K562 (cell line): Measurements from ENCODE around the gene MYEF2. TPM values are rescaled to one million over a fixed set of nuclear protein-coding genes. Genes with fewer than 3 reads are reported as not detected.

Experiments used
- ATAC-seq: fragments of 200-7000 bp; cut with Tn5 transposase; 3 replicates; pipeline ENCODE4 v1.9.1; 2020; ENCODE audit warnings: moderate library complexity
- BruUV-seq: library from RNA; stranded (reverse); fragments of 400-500 nt; replicated peaks from 2 replicates; lab custom pipeline; 2021; lab: Mats Ljungman, UMichigan
- CTCF ChIA-PET: fragments of 300-600 bp; formaldehyde crosslinking; extraction: SDS; loops from one replicate; lab custom pipeline; 2021; ENCODE audit warnings: low intra/inter-chr PET ratio; lab: Yijun Ruan, JAX
- POLR2A ChIA-PET: fragments of 300-600, 350-650 bp; sonication (Branson Sonifier 250); formaldehyde crosslinking; extraction: SDS; loops from one replicate; lab custom pipeline; 2021; ENCODE audit warnings: antibody characterized with exemption, inconsistent platforms; lab: Yijun Ruan, JAX
- DNase-seq, 4 experiments: peaks; one replicate each; pipeline versions ENCODE4 v3.0.0 to v3.0.0-alpha.2; 2011 to 2018; ENCODE audit warnings: low spot score in 3 of 4, mixed read lengths in 3 of 4; ENCODE audit errors: extremely low read depth in 1 of 4
- FAIRE-seq: peaks from 2 replicates; lab custom pipeline; 2011; peaks lifted over from hg19 to GRCh38; lab: Jason Lieb, UNC
- H2AFZ ChIP-seq: 2 replicates; pipeline ENCODE4 v1.6.0; 2011; ENCODE audit warnings: low read depth, low read length, control low read depth, inconsistent platforms
- H3K27ac ChIP-seq: fragments of 200-600 bp; 3 replicates; pipeline ENCODE4 v1.8.0; 2011; ENCODE audit warnings: low read depth, mild to moderate bottlenecking, control low read depth, inconsistent platforms, low read length, moderate library complexity, mixed read lengths; ENCODE audit errors: extremely low read depth
- H3K27me3 ChIP-seq, 2 experiments: fragments of 300-600 bp in 1 of 2; 2 replicates in 1 of 2; 3 replicates in 1 of 2; pipeline versions ENCODE4 v1.6.0 to v1.8.0; 2011; ENCODE audit warnings: inconsistent platforms in 2 of 2, low read length in 2 of 2, mild to moderate bottlenecking in 1 of 2, mixed read lengths in 1 of 2, moderate library complexity in 1 of 2; ENCODE audit not compliant: control insufficient read depth in 2 of 2, insufficient read depth in 2 of 2
- H3K36me3 ChIP-seq: fragments of 300-600 bp; 3 replicates; pipeline ENCODE4 v1.8.0; 2011; ENCODE audit warnings: mild to moderate bottlenecking, low read length, inconsistent platforms; ENCODE audit not compliant: control insufficient read depth, insufficient read depth
- H3K4me1 ChIP-seq, 2 experiments: fragments of 200-600 bp in 1 of 2; replicated peaks in 1 of 2; 2 replicates in 1 of 2; 3 replicates in 1 of 2; pipeline versions ENCODE4 v1.5.1 to v1.8.0; 2011; ENCODE audit warnings: inconsistent platforms in 2 of 2, low read length in 2 of 2, mild to moderate bottlenecking in 1 of 2, mixed read lengths in 1 of 2, moderate library complexity in 1 of 2; ENCODE audit not compliant: control insufficient read depth in 2 of 2, insufficient read depth in 2 of 2
- H3K4me2 ChIP-seq: 2 replicates; pipeline ENCODE4 v1.6.1; 2011; ENCODE audit warnings: low read length, control low read depth, inconsistent platforms, mixed read lengths; ENCODE audit not compliant: insufficient read depth
- H3K4me3 ChIP-seq: fragments of 200-600 bp; sonication (generic), shearing (Covaris generic); 2 replicates; pipeline ENCODE4 v1.5.1; 2016; ENCODE audit warnings: control low read depth, inconsistent platforms
- H3K79me2 ChIP-seq: fragments of 200-600 bp; 3 replicates; pipeline ENCODE4 v1.8.0; 2011; ENCODE audit warnings: low read length, inconsistent platforms; ENCODE audit not compliant: control insufficient read depth, insufficient read depth
- H3K9ac ChIP-seq, 2 experiments: 2 replicates each; pipeline versions ENCODE4 v1.6.0 to v1.6.1; 2011; ENCODE audit warnings: low read depth in 2 of 2, low read length in 2 of 2, control low read depth in 1 of 2, inconsistent platforms in 1 of 2, mild to moderate bottlenecking in 1 of 2, mixed read lengths in 1 of 2; ENCODE audit not compliant: insufficient read depth in 1 of 2
- H3K9me1 ChIP-seq: one replicate; pipeline ENCODE4 v1.6.0; 2011; ENCODE audit warnings: inconsistent platforms, mild to moderate bottlenecking, low read length, moderate library complexity; ENCODE audit not compliant: control insufficient read depth, insufficient read depth
- H3K9me3 ChIP-seq: replicated peaks from 2 replicates; pipeline ENCODE4 v1.5.1; 2011; ENCODE audit warnings: low read depth, low read length, inconsistent platforms; ENCODE audit not compliant: control insufficient read depth, insufficient read depth
- H4K20me1 ChIP-seq: replicated peaks from 2 replicates; pipeline ENCODE4 v1.6.1; 2011; ENCODE audit warnings: low read length, inconsistent platforms, mixed read lengths; ENCODE audit not compliant: control insufficient read depth, insufficient read depth
- BCLAF1 ChIP-seq, 2 experiments: fragments of 450-650 bp in 1 of 2; IDR thresholded peaks; 2 replicates each; pipeline ENCODE4 v1.6.1; 2011 to 2017; ENCODE audit warnings: low read depth in 2 of 2, antibody characterized with exemption in 1 of 2, borderline replicate concordance in 1 of 2, low read length in 1 of 2, mild to moderate bottlenecking in 1 of 2, mixed read lengths in 1 of 2; ENCODE audit not compliant: control insufficient read depth in 1 of 2
- FOSL1 ChIP-seq: fragments of 200-800 bp; sonication (Bioruptor generic); conservative IDR thresholded peaks from 2 replicates; pipeline ENCODE4 v1.6.1; 2016; ENCODE audit warnings: missing genetic modification characterization, missing compliant biosample characterization
- MED1 ChIP-seq: sonication (generic); formaldehyde crosslinking; IDR thresholded peaks from 2 replicates; pipeline ENCODE4 v1.8.1; 2023; ENCODE audit warnings: missing genetic modification reagents, borderline replicate concordance
- SMC3 ChIP-seq: conservative IDR thresholded peaks from 2 replicates; pipeline ENCODE4 v1.6.1; 2011; ENCODE audit warnings: low read depth, low read length, improper control_type of control experiment; ENCODE audit not compliant: insufficient read depth
- SRSF3 ChIP-seq: fragments of 200-400 bp; formaldehyde crosslinking; IDR thresholded peaks from 2 replicates; pipeline ENCODE4 v1.6.1; 2016; ENCODE audit warnings: mild to moderate bottlenecking, low read length, moderate library complexity; ENCODE audit not compliant: insufficient read depth
- ZBTB26 ChIP-seq: fragments of 450-650 bp; formaldehyde crosslinking; IDR thresholded peaks from 2 replicates; pipeline ENCODE4 v1.4.0; 2022; ENCODE audit warnings: missing genetic modification characterization
- ZNF41 ChIP-seq: fragments of 250-450 bp; sonication (Bioruptor Pico); conservative IDR thresholded peaks from 2 replicates; pipeline ENCODE4 v1.4.0; 2020; ENCODE audit warnings: mild to moderate bottlenecking
- ZNF583 ChIP-seq: fragments of 250-450 bp; sonication (Bioruptor Pico); IDR thresholded peaks from 2 replicates; pipeline ENCODE4 v1.4.0; 2020
- WGBS: fragments of 100-300 bp; shearing (Covaris generic); methylation state at CpG from one replicate; pipeline ENCODE4 v1.1.6; 2016; ENCODE audit warnings: low coverage, mixed read lengths; ENCODE audit not compliant: insufficient coverage; ENCODE audit errors: missing lambda C conversion rate; 5-methylcytosine and 5-hydroxymethylcytosine counted together
- in situ Hi-C: fragments of 300-500 bp; cut with MboI; formaldehyde crosslinking; loops from 4 replicates; pipeline ENCODE4 v1.15.0; 2018; ENCODE audit warnings: inconsistent platforms, mixed read lengths
- intact Hi-C: fragments of 100-400 bp; cut with micrococcal nuclease; formaldehyde crosslinking; loops from 2 replicates; pipeline ENCODE4 v1.14.2; 2022
- polyA plus RNA-seq, 8 experiments: library from polyadenylated mRNA; depleted of rRNA in 4 of 8; stranded (reverse) in 5 of 8; unstranded in 3 of 8; fragments of >200 nt; fragmentation: Nextera tagmentation in 2 of 8; fragmentation: Illumina TruSeq in 1 of 8; extraction: Ambion mirVana in 2 of 8; extraction: Trizol in 1 of 8; gene quantifications; 2 replicates each; pipeline versions ENCODE4 v1.2.1 to v1.2.3, GENCODE V29; 2011 to 2014; ENCODE audit warnings: inconsistent platforms in 1 of 8, missing spikeins in 1 of 8
- total RNA-seq, 7 experiments: library from RNA; depleted of rRNA in 6 of 7; stranded (reverse); fragments of >200 nt in 6 of 7; fragmentation: Illumina TruSeq in 2 of 7; extraction: Trizol in 2 of 7; gene quantifications; 2 replicates each; pipeline versions ENCODE4 v1.2.1 to v1.2.3, GENCODE V29; 2011 to 2021; ENCODE audit warnings: low replicate concordance in 1 of 7

MYEF2 gene
- total and polyA plus RNA-seq, 9 of the 15 experiments (the other 6 are each of a cell fraction or from before 2014, with no cell fraction given): 0.03 to 0.82 (median 0.19) TPM

- BruUV-seq: no TSS peak
- Histone ChIP-seq H3K36me3 (no peaks in the 10 kb centered on the region), H3K9ac (no peak overlapping the region), H3K27me3 (no peaks in the 10 kb centered on the region), H2AFZ (no peak overlapping the region)
- CTCF ChIA-PET: no interaction called here
- TF ChIP-seq ZBTB26 (CRISPR knock-in tag): no peak
- TF ChIP-seq SMC3: no peak
- no peak for TF ChIP-seq ZNF41 (CRISPR knock-in tag)
- no peak for TF ChIP-seq MED1 (CRISPR knock-in tag)
- no peak for TF ChIP-seq BCLAF1 (IDR thresholded peaks at IDR 0.05; ENCODE audit: borderline replicate concordance in 1 of 2, control insufficient read depth in 1 of 2, low read depth in 2 of 2, low read length in 1 of 2)
- TF ChIP-seq ZNF583: no peak
- TF ChIP-seq SRSF3: no peak
- TF ChIP-seq FOSL1 (tag): no peak
- TF ChIP-seq, all 486 proteins: peak for 0
- intact Hi-C loops (no loop called here), in situ Hi-C loops (no loop called here)
- no peaks in the 10 kb centered on the region for H3K79me2 ChIP-seq
- no peak for FAIRE-seq
- H3K9me1 ChIP-seq: no peaks in the 10 kb centered on the region
- no peak overlapping the region for H3K27ac ChIP-seq
- POLR2A ChIA-PET: interaction anchor here (0.7 kb wide), 1 partner anchor 890 kb away, joined by 3 read pairs; no protein-coding TSS in a partner anchor
- WGBS: under 1% methylated on average over 6 of the region's 6 CpGs
- H3K4me1 ChIP-seq: no peaks in the 10 kb centered on the region
- H3K9me3 ChIP-seq: no peaks in the 10 kb centered on the region
- ATAC-seq: no peak
- DNase-seq: no peak
- H3K4me2 ChIP-seq: no peak overlapping the region
- no peaks in the 10 kb centered on the region for H4K20me1 ChIP-seq
- no peak overlapping the region for H3K4me3 ChIP-seq
These were observed 92.5 kb downstream of the MYEF2 start for GRCh38 chr15:48085591-48085930.
